Ramos (cell line): ENCODE measurements around the gene IARS1.

ENCODE experiments used
- in situ Hi-C: fragments of 300-500 bp; cut with MboI; formaldehyde crosslinking; loops from one replicate; pipeline ENCODE4 v1.14.3; 2022; ENCODE audit warnings: low sequenced_read_pairs; ENCODE audit not compliant: unreplicated experiment

The IARS1 gene

DNA sequence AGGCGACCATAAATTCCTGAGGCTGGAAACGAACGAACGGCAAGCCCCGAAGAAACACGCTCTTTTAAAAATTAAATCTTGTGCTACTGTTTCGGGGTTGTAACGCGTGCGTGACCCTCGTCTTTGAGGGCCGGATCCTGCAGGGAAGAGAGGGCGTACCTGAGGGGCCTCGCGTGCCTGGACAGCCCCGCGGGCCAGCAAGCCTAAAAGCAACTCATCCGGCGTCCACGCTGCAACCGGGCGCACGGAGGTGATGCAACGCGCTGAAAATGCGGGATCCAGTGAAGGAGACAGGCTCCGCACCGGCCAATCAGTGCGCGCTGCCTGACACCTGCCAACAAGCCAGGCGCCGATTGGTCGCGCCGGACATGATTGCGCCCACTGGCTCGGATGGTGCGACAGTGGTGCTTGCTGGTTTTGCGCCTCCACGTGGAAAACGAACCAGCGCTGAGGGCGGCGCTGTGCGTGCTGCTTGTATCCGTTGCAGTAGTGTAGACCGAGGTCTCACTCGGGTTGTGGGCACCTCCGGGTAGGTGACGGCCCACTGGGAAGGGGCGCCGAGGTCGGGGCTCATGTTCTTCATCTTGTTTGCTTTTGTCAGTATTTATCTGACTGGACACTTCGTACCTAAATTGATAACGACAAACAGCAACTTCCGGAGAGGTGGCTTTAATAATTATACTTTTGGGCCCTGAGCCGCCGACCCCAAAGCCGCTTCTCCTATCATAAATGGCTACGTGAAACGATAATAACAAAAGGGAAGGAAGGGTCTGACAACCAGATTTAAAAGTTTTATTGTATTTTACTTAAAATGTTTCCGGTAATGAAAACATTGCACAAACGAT, at the start of gene IARS1:
Gene IARS1 (minus strand): TSS at position 246 of the 845 bp plus-strand sequence. CDS start 4,278 bp downstream, outside the sequence.
- in situ Hi-C loops, result loop anchor here (5.0 kb wide), 1 partner anchor 34 kb away; the partner anchor contains the start of genes CENPP and NOL8

- in situ Hi-C loops, result no loop called here
These were observed 49.5 kb upstream of the IARS1 start for GRCh38 chr9:92342825-92343488.

DNA sequence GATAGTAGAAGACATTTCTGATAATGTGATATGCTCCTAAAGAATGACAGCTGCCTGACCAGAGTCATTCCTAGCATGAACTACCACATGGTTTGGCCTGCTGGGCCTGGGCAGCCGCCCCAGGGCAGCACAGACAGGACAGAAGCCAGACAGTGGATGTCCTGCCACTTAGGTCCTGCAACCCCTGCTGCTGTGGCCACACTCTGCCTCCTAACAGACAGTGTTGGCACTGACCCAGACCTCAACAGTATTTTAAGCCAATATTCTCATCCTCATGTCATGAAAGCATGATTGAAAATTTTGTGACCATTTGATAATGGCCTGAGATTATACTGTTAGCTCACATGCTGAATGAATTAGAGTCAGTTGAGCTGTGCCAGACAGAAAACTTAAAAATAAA, 48.1 kb upstream of the IARS1 start:
- in situ Hi-C loops, result no loop called here

DNA sequence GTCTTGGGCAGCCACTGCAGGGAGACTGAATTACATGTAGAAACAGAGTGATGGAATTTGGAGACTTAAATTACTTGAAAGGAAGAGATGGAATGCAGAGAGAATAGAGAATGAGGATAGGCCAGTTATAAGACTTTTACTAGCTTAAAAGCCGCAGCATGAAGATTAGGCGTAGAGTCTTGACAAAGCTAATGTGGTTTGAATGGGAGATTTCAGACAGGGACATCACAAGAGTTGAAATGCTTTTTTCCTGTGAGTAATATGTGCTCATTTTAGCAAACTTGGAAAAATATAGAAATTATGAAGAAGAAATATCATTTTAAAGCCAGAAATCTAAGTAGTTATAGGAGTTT, 39.8 kb upstream of the IARS1 start:
- in situ Hi-C loops, result no loop called here

DNA sequence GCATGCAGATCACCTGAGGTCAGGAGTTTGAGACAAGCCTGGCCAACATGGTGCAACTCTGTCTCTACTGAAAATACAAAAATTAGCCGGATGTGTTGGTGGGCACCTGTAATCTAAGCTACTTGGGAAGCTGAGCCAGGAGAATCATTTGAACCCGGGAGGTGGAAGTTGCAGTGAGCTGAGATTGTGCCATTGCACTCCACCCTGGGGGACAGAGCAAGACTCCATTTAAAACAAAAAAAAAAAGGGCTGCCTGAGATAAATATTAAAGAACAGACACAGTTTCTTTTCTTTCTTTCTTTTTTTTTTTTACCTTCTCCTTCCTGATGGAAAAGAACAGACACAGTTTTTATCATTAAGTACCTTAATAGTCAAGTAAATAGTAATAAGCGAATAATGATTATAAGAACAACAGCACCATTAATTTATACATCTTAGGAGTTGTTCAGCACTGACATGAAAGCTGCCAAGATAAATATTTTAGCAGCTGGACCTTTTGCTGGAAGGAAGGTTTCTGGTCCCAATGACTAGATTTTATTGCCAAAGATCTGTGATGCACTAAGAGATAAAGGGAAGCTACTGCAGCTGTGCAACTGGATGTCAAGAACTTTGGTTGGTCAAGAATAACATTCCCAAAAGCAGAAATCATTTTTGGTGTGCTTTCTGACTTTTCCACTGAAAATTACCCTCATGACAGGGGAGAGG, 39.2 kb upstream of the IARS1 start:
- in situ Hi-C loops, result no loop called here

GRCh38 chr9:92328225-92328624, 34.7 kb upstream of the IARS1 start:
- in situ Hi-C loops, result loop anchor here (5.0 kb wide), 1 partner anchor 36 kb away; the partner anchor contains the start of gene IARS1

DNA sequence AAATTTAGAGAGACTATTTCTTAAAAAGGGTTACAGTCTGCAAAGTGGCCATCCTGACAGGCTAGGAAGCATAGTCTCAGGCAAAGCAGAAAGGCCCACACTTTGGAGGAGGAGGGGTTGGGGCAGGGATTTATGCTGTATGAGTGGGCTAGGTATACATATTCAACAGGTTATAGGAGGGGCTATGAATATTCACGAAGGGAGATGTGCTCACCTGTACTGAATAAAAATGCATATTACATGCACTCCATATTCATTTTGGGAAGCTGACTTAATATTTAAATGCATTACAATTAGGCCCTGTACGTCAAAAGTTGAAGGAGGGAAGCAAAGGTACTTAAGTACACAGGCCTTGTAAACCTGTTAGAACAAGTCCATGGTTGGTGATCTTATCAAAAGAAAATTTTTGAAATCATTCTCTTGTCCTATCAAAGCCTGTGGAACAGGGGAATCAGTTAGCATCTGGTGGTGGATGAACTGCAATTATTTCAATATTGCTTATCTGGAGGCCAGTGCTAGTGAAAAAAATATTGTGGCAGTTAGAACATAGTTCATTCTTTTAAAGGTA, 33.9 kb upstream of the IARS1 start:
- in situ Hi-C loops, result loop anchor here (5.0 kb wide), 1 partner anchor 35 kb away; the partner anchor contains the start of gene IARS1

GRCh38 chr9:92325991-92326500, 32.5 kb upstream of the IARS1 start:
- in situ Hi-C loops, result loop anchor here (5.0 kb wide), 1 partner anchor 34 kb away; the partner anchor contains the start of gene IARS1

GRCh38 chr9:92325269-92325990, 31.9 kb upstream of the IARS1 start, which contains the start of the genes CENPP and NOL8:
CENPP (plus strand) TSS chr9:92325953.
NOL8 (minus strand) TSS chr9:92325350; CDS start chr9:92324161, 1,189 bp downstream.
- in situ Hi-C loops, result loop anchor here (5.0 kb wide), 1 partner anchor 33 kb away; the partner anchor contains the start of gene IARS1

GRCh38 chr9:92324889-92325268, 31.4 kb upstream of the IARS1 start:
- in situ Hi-C loops, result loop anchor here (5.0 to 25.0 kb wide), 2 partner anchors 33 to 312 kb away; partner anchors contain the start of gene IARS1

DNA sequence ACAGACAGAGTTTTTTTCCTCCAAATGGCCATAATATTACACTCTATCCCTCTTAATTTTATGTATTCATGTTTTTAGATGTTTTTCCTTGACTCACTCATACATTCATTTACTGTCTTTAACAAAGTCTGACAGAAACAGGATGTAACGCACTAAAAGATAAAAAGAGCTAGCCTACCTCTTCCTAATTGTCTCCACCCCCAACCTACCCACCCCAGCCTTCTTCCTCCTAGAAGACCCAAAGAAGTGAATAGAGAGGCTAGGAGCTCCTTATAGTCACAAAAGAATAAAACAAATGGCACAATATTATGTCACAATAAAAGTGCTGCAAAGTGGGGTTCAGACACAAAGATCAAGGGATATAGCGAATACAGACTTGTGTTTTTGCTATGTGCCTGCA, 30.9 kb upstream of the IARS1 start:
- in situ Hi-C loops, result loop anchor here (25.0 kb wide), 1 partner anchor 313 kb away; no protein-coding TSS in a partner anchor

- in situ Hi-C loops, result loop anchor here (25.0 kb wide), 1 partner anchor 322 kb away; no protein-coding TSS in a partner anchor
These were observed 22.0 kb upstream of the IARS1 start for GRCh38 chr9:92315456-92315855.

DNA sequence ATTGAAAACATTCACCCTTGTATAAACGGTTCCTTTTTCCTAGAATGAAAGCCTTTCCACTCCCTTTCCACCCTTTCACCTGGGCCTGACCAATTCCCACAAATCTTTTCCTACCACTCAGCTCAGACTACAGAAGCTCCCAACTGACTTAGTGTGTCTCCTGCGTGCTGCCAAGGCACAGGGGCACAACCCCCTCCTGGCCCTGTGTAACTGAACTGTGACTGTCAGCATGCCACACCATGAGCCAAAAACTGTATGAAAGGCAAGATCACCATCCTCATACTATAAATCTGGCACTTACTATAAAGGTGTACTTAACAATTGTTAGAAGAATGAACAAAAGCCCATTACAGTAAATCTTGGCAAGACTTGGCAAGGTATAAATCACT, 20.1 kb upstream of the IARS1 start:
- in situ Hi-C loops, result loop anchor here (25.0 kb wide), 1 partner anchor 324 kb away; no protein-coding TSS in a partner anchor

- in situ Hi-C loops, result loop anchor here (25.0 kb wide), 1 partner anchor 324 kb away; no protein-coding TSS in a partner anchor
These were observed 19.6 kb upstream of the IARS1 start for GRCh38 chr9:92312887-92313623.

DNA sequence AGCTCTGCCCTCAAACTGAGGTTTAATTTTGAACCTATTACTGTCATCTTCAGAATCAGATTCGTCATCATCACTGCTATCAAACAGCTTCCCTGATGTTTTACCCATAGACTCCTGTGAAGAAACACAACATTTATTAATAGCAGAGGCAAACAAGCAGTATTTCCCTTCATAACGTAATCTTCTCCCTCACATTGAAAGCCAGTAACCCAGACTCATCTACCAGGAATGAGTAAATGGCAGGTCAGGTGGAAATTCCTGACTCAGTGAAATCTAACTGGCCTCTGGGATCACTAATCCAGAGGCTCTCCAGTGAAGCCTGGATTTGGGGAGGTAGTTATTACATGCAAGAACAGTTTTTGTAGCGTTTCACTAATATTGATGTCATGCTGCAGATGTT, 17.1 kb upstream of the IARS1 start:
- in situ Hi-C loops, result loop anchor here (25.0 kb wide), 1 partner anchor 327 kb away; no protein-coding TSS in a partner anchor

GRCh38 chr9:92308893-92309292, 15.4 kb upstream of the IARS1 start:
- in situ Hi-C loops, result loop anchor here (25.0 kb wide), 1 partner anchor 328 kb away; no protein-coding TSS in a partner anchor

DNA sequence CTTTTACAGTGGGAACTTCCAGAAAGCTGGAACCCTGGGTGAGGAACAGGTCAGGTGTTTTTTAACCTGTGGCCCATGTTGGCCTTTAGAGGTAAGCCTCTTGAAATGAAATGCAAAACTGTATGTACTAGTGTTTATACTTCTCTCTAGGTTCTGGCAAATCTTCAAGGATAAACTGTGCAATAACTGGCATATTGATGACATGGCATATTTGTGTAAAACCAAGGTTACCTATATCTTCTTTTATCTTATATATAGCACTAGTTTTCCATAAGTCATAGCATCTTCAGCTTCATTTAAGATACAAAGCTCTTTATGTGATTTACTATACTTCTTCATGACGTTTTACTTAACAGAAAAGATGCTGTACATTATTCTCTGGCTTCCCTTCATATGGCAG, 7.4 kb upstream of the IARS1 start:
- in situ Hi-C loops, result loop anchor here (25.0 kb wide), 1 partner anchor 336 kb away; no protein-coding TSS in a partner anchor

- in situ Hi-C loops, result no loop called here
These were observed 5.6 kb upstream of the IARS1 start for GRCh38 chr9:92299116-92299515.
